AG09309 (cell line): ENCODE measurements around the gene HTR2A.
A peak's percentile ranks its signal among the peaks of the same experiment; 100 is the strongest.

ENCODE experiments used
- DNase-seq: peaks from one replicate; pipeline ENCODE4 v3.0.0-alpha.2; 2010; ENCODE audit warnings: low read depth
- H3K4me3 ChIP-seq: 2 replicates; pipeline ENCODE4 v1.5.1; 2011; ENCODE audit warnings: mild to moderate bottlenecking, low read depth, low read length, moderate library complexity; ENCODE audit not compliant: control insufficient read depth
- TF ChIP-seq, protein P1 (sequence below): IDR thresholded peaks from 2 replicates; pipeline ENCODE4 v1.5.1; 2011; ENCODE audit warnings: mild to moderate bottlenecking, low read depth, low read length, inconsistent platforms; ENCODE audit not compliant: insufficient read depth, control insufficient read depth; ENCODE audit errors: missing control alignments

Gene HTR2A

GRCh38 chr13:46909042-46909441 is 12.2 kb upstream of the HTR2A start:
- TF ChIP-seq, protein P1, sequence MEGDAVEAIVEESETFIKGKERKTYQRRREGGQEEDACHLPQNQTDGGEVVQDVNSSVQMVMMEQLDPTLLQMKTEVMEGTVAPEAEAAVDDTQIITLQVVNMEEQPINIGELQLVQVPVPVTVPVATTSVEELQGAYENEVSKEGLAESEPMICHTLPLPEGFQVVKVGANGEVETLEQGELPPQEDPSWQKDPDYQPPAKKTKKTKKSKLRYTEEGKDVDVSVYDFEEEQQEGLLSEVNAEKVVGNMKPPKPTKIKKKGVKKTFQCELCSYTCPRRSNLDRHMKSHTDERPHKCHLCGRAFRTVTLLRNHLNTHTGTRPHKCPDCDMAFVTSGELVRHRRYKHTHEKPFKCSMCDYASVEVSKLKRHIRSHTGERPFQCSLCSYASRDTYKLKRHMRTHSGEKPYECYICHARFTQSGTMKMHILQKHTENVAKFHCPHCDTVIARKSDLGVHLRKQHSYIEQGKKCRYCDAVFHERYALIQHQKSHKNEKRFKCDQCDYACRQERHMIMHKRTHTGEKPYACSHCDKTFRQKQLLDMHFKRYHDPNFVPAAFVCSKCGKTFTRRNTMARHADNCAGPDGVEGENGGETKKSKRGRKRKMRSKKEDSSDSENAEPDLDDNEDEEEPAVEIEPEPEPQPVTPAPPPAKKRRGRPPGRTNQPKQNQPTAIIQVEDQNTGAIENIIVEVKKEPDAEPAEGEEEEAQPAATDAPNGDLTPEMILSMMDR, result no peak
- DNase-seq, result peak; percentile 75
- H3K4me3 ChIP-seq, result no peak overlapping the region

DNA sequence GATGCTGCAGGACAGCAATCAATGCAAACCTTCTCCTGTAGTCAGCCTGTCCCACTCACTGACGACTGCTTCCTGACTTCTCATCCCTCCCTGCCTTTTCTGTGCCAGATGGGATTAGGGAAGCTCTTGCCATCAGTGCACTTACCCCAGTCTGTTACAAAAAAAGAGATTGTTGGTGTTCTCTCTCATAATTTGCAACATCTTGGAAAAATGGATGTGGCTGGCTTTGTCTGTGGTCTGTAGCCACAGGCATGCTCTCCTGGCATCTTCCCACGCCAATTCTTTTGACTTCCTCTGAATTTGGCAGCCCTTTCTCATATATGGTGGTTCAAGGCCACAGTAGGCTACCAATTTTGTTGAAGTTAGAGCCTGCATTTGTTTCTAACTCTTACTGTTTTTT is 11.6 kb upstream of the HTR2A start:
- DNase-seq, result peak; percentile 96
- TF ChIP-seq, protein P1, result no peak
- no peak overlapping the region for H3K4me3 ChIP-seq

DNA sequence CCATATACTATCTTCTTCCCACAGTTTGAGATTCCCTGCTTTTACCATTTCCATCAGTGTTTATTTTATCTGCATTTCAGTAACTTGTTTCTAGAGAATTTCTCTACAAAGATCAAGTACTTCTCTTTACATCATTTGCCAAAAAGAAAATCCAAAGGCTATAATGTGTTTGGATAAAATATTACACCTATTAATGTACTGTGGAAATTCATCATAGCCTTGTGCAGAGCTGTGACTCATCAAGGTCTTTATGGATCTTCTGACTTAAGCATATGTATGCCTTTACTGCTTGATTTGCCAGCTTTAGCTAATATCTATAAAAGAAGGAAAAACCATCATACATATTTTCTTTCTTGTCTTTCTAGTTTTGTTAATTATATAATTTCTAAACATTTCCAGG is 9.6 kb upstream of the HTR2A start:
- TF ChIP-seq, protein P1, result no peak
- no peak overlapping the region for H3K4me3 ChIP-seq
- DNase-seq, result no peak

DNA sequence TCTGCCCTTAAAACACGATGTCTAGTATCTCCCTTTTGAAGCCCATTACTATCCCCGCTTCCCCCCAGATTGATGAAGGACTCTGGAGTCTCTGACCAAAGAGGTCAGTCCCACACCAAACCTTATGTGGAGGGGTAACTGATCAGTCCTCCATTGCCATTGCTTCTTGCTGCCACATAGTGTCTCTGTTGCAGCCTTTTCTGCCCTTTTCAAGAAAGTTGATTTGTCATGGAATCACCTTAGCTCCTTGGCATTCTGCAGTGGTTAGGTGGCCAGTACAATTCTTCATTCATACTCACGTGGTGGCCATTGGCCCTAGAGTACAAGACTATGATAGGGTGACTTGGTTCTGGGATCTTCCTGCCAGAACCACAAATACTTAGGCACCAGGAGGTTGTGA is 8.4 kb upstream of the HTR2A start:
- no peak for DNase-seq
- H3K4me3 ChIP-seq, result no peak overlapping the region
- TF ChIP-seq, protein P1, result peak; percentile 44

- TF ChIP-seq, protein P1, result no peak
- H3K4me3 ChIP-seq, result no peak overlapping the region
- DNase-seq, result no peak
Measured at GRCh38 chr13:46903748-46904147, 6.9 kb upstream of the HTR2A start.

DNA sequence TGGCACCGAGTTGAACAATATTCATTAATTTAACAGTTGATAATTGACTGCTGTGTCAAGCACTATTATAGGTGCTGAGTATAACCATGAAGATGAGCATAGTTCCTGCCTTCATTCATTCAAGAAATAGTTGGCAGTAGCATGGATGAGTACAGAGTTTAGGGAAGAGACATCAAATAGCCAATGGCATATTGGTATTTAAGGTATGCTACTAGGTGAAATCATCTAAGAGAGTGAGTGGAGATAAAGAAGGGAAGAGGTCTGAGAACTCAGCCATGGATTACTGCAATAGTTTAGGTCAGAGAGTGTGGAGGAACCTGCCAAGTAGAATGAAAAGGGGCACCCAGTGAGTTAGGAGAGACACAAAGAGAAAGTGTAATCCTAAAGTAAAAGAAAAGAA is 4.9 kb upstream of the HTR2A start:
- TF ChIP-seq, protein P1, result no peak
- H3K4me3 ChIP-seq, result no peak overlapping the region
- no peak for DNase-seq

DNA sequence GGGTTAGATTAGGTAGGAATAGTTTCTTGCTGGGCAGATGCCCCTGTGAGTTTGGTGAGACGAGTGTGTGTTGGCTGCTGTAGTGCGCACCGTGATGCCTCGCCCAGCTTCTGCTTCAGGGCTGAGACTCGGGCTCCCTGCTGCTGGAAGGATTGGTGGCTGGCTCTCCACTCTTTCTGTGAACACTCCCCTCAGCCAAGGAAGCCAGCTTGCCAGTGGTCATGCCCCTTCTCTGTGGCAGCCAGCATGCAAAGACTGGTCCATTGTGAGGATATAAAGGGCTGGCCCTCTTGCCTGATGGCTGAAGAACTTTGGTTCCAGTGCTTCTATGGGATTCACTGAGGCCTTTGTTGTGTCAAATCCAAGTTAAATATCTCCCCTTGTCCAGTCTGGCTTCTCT is 2.9 kb upstream of the HTR2A start:
- no peak overlapping the region for H3K4me3 ChIP-seq
- TF ChIP-seq, protein P1, result no peak
- no peak for DNase-seq
